SU-DHL-6 (cell line): ENCODE measurements around the gene C19orf25.

Source experiments
- H2AFZ ChIP-seq: fragments of 200-600 bp; sonication (generic); 2 replicates; pipeline ENCODE4 v1.6.1; 2014; ENCODE audit warnings: low read depth, mild to moderate bottlenecking, moderate library complexity, mixed read lengths, antibody characterized with exemption, low read length; ENCODE audit not compliant: severe bottlenecking
- H3F3A ChIP-seq: fragments of 200-600 bp; shearing (Covaris generic); 2 replicates; pipeline ENCODE4 v1.6.0; 2016; ENCODE audit warnings: antibody characterized with exemption, mild to moderate bottlenecking; ENCODE audit not compliant: insufficient read depth
- H3K27ac ChIP-seq: fragments of 200-600 bp; sonication (generic); 2 replicates; pipeline ENCODE4 v1.5.1; 2016; ENCODE audit warnings: low read depth, mild to moderate bottlenecking, low read length, moderate library complexity, mixed read lengths
- H3K27me3 ChIP-seq: fragments of 200-600 bp; sonication (generic), shearing (Covaris generic); 2 replicates; pipeline ENCODE4 v1.6.0; 2014; ENCODE audit warnings: mild to moderate bottlenecking, low read length
- H3K36me3 ChIP-seq: fragments of 200-600 bp; sonication (generic); 2 replicates; pipeline ENCODE4 v1.6.1; 2014; ENCODE audit warnings: mild to moderate bottlenecking, low read length, mixed read lengths
- H3K4me2 ChIP-seq: fragments of 300-600, 200-600 bp; shearing (Covaris generic), sonication (generic); 2 replicates; pipeline ENCODE4 v1.6.0; 2014; ENCODE audit warnings: low read length, low read depth, mild to moderate bottlenecking; ENCODE audit not compliant: poor library complexity, severe bottlenecking
- H3K4me3 ChIP-seq: fragments of 200-600 bp; sonication (generic); 2 replicates; pipeline ENCODE4 v1.5.1; 2014; ENCODE audit warnings: antibody characterized with exemption, low read length, mild to moderate bottlenecking, mixed read lengths; ENCODE audit not compliant: insufficient read depth, poor library complexity, severe bottlenecking
- H3K79me2 ChIP-seq: fragments of 200-600 bp; sonication (generic); 2 replicates; pipeline ENCODE4 v1.6.1; 2014; ENCODE audit warnings: mild to moderate bottlenecking, low read length, moderate library complexity; ENCODE audit not compliant: insufficient read depth
- H3K9ac ChIP-seq: fragments of 200-600 bp; sonication (generic); 2 replicates; pipeline ENCODE4 v1.7.0; 2014; ENCODE audit warnings: mild to moderate bottlenecking, low read length
- H3K9me2 ChIP-seq: fragments of 200-600 bp; sonication (generic); replicated peaks from 2 replicates; pipeline ENCODE4 v1.6.1; 2014; ENCODE audit warnings: low read length; ENCODE audit not compliant: insufficient read depth
- H3K9me3 ChIP-seq: fragments of 200-600 bp; sonication (generic); 2 replicates; pipeline ENCODE4 v1.6.1; 2014; ENCODE audit warnings: low read length, mixed read lengths; ENCODE audit not compliant: insufficient read depth
- H4K20me1 ChIP-seq: fragments of 200-600 bp; sonication (generic); 2 replicates; pipeline ENCODE4 v1.6.1; 2014; ENCODE audit warnings: low read depth, mild to moderate bottlenecking, antibody characterized with exemption, low read length, moderate library complexity, mixed read lengths
- EZH2phosphoT487 ChIP-seq: fragments of 200-600 bp; sonication (generic), shearing (Covaris generic); conservative IDR thresholded peaks from 2 replicates; pipeline ENCODE4 v1.6.1; 2018; ENCODE audit warnings: mild to moderate bottlenecking, antibody characterized with exemption, low read length, moderate library complexity, mixed read lengths
- TF ChIP-seq, protein P1 (sequence below): fragments of 200-600 bp; sonication (generic); IDR thresholded peaks from one replicate; pipeline ENCODE4 v1.5.1; 2017; ENCODE audit warnings: antibody characterized with exemption, mild to moderate bottlenecking, low read length, moderate library complexity; ENCODE audit not compliant: insufficient read depth, poor library complexity, severe bottlenecking

C19orf25 gene

DNA sequence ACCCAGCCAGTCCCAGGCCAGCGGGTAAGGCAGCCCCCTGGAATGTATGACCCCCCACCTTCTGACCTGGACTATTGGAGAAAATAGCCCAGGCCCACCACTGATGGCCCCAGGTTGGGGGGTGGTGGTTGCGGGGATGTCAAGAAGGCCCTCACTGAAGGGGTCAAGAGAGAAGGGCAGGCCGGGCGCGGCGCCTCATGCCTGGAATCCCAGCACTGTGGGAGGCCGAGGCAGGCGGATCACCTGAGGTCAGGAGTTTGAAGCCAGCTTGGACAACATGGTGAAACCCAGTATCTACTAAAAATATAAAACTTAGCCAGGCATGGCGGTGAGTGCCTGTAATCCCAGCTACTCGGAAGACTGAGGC, 35.3 kb upstream of the C19orf25 start:
- Histone ChIP-seq H3K9me3 (no peaks in the 10 kb centered on the region), H3K9ac (no peak overlapping the region), H3F3A (no peaks in the 10 kb centered on the region), H3K27ac (no peak overlapping the region), H2AFZ (no peak overlapping the region), H3K9me2 (no peaks in the 10 kb centered on the region), H3K4me2 (no peak overlapping the region), H4K20me1 (no peaks in the 10 kb centered on the region), H3K4me3 (no peak overlapping the region), H3K79me2 (no peaks in the 10 kb centered on the region), H3K36me3 (no peaks in the 10 kb centered on the region), H3K27me3 (no peaks in the 10 kb centered on the region)
- TF ChIP-seq, protein P1, sequence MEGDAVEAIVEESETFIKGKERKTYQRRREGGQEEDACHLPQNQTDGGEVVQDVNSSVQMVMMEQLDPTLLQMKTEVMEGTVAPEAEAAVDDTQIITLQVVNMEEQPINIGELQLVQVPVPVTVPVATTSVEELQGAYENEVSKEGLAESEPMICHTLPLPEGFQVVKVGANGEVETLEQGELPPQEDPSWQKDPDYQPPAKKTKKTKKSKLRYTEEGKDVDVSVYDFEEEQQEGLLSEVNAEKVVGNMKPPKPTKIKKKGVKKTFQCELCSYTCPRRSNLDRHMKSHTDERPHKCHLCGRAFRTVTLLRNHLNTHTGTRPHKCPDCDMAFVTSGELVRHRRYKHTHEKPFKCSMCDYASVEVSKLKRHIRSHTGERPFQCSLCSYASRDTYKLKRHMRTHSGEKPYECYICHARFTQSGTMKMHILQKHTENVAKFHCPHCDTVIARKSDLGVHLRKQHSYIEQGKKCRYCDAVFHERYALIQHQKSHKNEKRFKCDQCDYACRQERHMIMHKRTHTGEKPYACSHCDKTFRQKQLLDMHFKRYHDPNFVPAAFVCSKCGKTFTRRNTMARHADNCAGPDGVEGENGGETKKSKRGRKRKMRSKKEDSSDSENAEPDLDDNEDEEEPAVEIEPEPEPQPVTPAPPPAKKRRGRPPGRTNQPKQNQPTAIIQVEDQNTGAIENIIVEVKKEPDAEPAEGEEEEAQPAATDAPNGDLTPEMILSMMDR = no peak
- TF ChIP-seq EZH2phosphoT487 = no peak

DNA sequence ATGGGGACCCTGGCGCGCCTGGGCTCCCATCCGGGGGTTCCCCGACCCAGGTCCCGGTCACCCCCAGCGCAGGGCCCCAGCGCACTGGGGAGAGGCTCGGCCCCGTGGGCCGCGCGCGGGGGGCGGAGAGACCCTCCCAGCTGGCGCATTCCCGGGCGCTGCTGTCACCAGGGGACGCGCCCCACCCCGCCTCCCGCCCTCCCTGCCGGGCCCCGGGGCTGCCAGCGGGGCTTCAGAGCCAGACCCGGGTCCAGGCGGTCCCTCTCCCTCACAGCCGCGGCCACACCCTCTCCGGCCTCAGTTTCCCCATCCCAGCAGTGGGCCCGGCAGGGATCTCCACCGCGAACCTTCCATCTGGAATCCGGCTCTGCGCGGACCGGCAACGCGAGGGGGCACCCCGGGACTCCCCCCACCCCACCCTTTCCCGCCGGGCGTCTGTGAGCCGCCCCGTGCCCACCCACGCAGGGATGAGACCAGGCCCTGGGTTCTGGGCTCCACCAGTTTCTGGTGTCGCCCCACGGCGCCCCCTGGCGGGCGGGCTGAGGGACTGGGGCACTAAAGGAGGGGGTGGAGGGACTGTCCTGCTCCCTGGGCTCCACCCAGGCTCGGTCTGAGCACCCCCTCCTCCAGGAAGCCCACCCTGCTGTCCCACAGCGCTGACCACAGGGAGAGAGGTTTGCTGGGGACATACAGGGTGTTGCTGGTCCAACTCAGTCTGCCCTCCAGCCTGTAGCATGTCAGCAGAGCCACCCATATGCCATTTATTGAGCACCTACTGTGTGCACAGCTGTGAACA, 34.7 kb upstream of the C19orf25 start:
- Histone ChIP-seq H3F3A (no peaks in the 10 kb centered on the region), H3K4me2 (peak overlapping the region; percentile 18), H3K36me3 (no peaks in the 10 kb centered on the region), H3K9me3 (no peaks in the 10 kb centered on the region), H3K9ac (no peak overlapping the region), H3K27me3 (no peaks in the 10 kb centered on the region), H3K79me2 (no peaks in the 10 kb centered on the region), H3K9me2 (no peaks in the 10 kb centered on the region), H3K27ac (no peak overlapping the region), H3K4me3 (no peak overlapping the region), H4K20me1 (no peaks in the 10 kb centered on the region), H2AFZ (no peak overlapping the region)
- no peak for TF ChIP-seq EZH2phosphoT487
- TF ChIP-seq, protein P1 = peak; percentile 37

DNA sequence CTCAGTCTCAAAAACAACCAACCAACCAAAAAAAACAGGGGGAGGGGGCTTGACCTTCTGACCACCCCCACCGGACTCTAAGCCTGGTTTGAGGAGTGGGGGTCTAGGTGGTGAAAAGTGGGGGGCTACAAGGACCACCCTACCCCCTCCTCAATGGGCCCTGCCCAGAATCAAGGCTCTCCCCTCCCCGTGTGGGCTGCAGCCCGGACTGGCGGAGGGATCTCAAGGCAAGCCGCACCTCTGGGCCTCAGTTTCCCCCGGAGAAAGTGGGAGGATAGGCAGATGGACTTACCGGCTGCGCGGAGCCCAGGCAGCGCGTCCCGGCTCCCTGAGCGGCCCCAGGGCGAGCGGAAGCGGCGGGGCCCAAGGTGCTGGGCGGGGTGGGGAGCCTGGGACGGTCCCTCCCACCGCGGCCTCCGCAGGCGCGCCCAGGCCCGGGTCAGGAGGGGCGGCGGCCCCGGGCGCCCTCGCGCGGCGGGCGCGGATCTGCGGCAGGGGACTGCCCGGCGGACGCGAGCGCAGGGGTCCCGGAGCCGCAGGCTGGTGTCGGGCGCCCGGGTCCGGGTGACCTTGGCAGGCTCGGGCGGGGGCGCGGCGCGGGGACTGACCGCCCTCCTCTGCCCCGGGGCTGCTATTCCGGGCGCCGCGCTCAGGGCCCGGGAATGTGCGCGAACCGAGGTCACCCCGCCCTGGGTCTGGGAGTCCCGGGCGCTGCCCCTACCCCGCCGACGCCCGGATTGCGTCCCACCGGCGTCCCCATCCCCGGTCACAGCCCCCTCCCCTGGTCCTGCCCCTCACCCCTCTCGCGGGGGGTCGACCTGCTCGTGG, 33.9 kb upstream of the C19orf25 start, which contains the start of gene ADAMTSL5:
TSS of gene ADAMTSL5 (minus strand) at position 349 of the 828 bp plus-strand sequence. CDS start 2,076 bp downstream, outside the sequence.
- Histone ChIP-seq H3K4me2 (peak within 1 kb of the TSS; percentile 50), H3K9me2 (no peaks in the 10 kb centered on the region), H3K79me2 (no peaks in the 10 kb centered on the region), H3K9me3 (no peaks in the 10 kb centered on the region), H2AFZ (no peak within 1 kb of the TSS), H4K20me1 (no peaks in the 10 kb centered on the region), H3K27me3 (no peaks in the 10 kb centered on the region), H3F3A (no peaks in the 10 kb centered on the region), H3K9ac (peak within 1 kb of the TSS; percentile 38; the same call in 1 of the 2 replicates), H3K4me3 (peak within 1 kb of the TSS; percentile 47), H3K36me3 (no peaks in the 10 kb centered on the region), H3K27ac (no peak within 1 kb of the TSS)
- TF ChIP-seq, protein P1 = no peak
- no peak for TF ChIP-seq EZH2phosphoT487
